Embryonic facial prominence (tissue), 1 donor: Measurements from ENCODE around the gene PTPRQ.

Experiments
- DNase-seq: peaks from one replicate; pipeline ENCODE4 v3.0.0-alpha.2; 2016; ENCODE audit errors: extremely low spot score

Gene PTPRQ

GRCh38 chr12:80565271-80565670, 121.2 kb downstream of the PTPRQ start:
- peak; percentile 83 for DNase-seq

GRCh38 chr12:80567401-80567800, 123.4 kb downstream of the PTPRQ start:
- DNase-seq: no peak

GRCh38 chr12:80576641-80577418, 132.8 kb downstream of the PTPRQ start:
- DNase-seq: no peak

- peak; percentile 76 for DNase-seq
Observed at GRCh38 chr12:80580254-80580653, 136.2 kb downstream of the PTPRQ start.

- DNase-seq: no peak
Observed at GRCh38 chr12:80581783-80582182, 137.7 kb downstream of the PTPRQ start.

GRCh38 chr12:80582431-80582830, 138.4 kb downstream of the PTPRQ start:
- DNase-seq: no peak

- DNase-seq: no peak
Observed at GRCh38 chr12:80589077-80589476, 145.0 kb downstream of the PTPRQ start.

GRCh38 chr12:80590085-80590484, 146.1 kb downstream of the PTPRQ start:
- no peak for DNase-seq

GRCh38 chr12:80593766-80594165, 149.7 kb downstream of the PTPRQ start:
- DNase-seq: no peak

GRCh38 chr12:80596509-80596908, 152.5 kb downstream of the PTPRQ start:
- no peak for DNase-seq

- DNase-seq: no peak
Observed at GRCh38 chr12:80598004-80598606, 154.1 kb downstream of the PTPRQ start.

- DNase-seq: no peak
Observed at GRCh38 chr12:80602455-80602854, 158.4 kb downstream of the PTPRQ start.

- DNase-seq: no peak
Observed at GRCh38 chr12:80607361-80608135, 163.5 kb downstream of the PTPRQ start.

- DNase-seq: no peak
Observed at GRCh38 chr12:80617733-80618132, 173.7 kb downstream of the PTPRQ start.

GRCh38 chr12:80620281-80620680, 176.2 kb downstream of the PTPRQ start:
- no peak for DNase-seq

GRCh38 chr12:80622271-80622670, 178.2 kb downstream of the PTPRQ start:
- DNase-seq: no peak

GRCh38 chr12:80625051-80625450, 181.0 kb downstream of the PTPRQ start:
- DNase-seq: no peak

- no peak for DNase-seq
Observed at GRCh38 chr12:80625901-80626300, 181.9 kb downstream of the PTPRQ start.

GRCh38 chr12:80627782-80628181, 183.7 kb downstream of the PTPRQ start:
- no peak for DNase-seq

GRCh38 chr12:80632835-80633234, 188.8 kb downstream of the PTPRQ start:
- DNase-seq: no peak

GRCh38 chr12:80634903-80635302, 190.9 kb downstream of the PTPRQ start:
- no peak for DNase-seq

- no peak for DNase-seq
Observed at GRCh38 chr12:80636832-80637231, 192.8 kb downstream of the PTPRQ start.

- no peak for DNase-seq
Observed at GRCh38 chr12:80641936-80642335, 197.9 kb downstream of the PTPRQ start.
